Kidney glomerular epithelial cell (primary cell): Measurements from ENCODE around the gene MOCS1.

Experiments
- DNase-seq: peaks from one replicate; lab custom pipeline; 2025; lab: John Stamatoyannopoulos, UW

Gene MOCS1

GRCh38 chr6:39902786-39903465 lies 31.3 kb downstream of the MOCS1 start:
- no peak for DNase-seq

- DNase-seq: no peak
Measured at GRCh38 chr6:39902136-39902535, 32.1 kb downstream of the MOCS1 start.

GRCh38 chr6:39901670-39902069 lies 32.6 kb downstream of the MOCS1 start:
- DNase-seq: no peak

- DNase-seq: no peak
Measured at GRCh38 chr6:39901116-39901655, 33.1 kb downstream of the MOCS1 start.

- peak; percentile 7 for DNase-seq
Measured at GRCh38 chr6:39899554-39900295, 34.5 kb downstream of the MOCS1 start.

GRCh38 chr6:39898625-39899024 lies 35.6 kb downstream of the MOCS1 start:
- no peak for DNase-seq

GRCh38 chr6:39897698-39898097 lies 36.6 kb downstream of the MOCS1 start:
- DNase-seq: peak; percentile 38

GRCh38 chr6:39896701-39897100 lies 37.6 kb downstream of the MOCS1 start:
- no peak for DNase-seq

- DNase-seq: peak; percentile 63
Measured at GRCh38 chr6:39893286-39893685, 41.0 kb downstream of the MOCS1 start.

- peak; percentile 48 for DNase-seq
Measured at GRCh38 chr6:39892490-39893129, 41.7 kb downstream of the MOCS1 start.

GRCh38 chr6:39891976-39892375 lies 42.3 kb downstream of the MOCS1 start:
- DNase-seq: no peak

- no peak for DNase-seq
Measured at GRCh38 chr6:39891353-39891752, 42.9 kb downstream of the MOCS1 start.

GRCh38 chr6:39889229-39889628 lies 45.0 kb downstream of the MOCS1 start:
- no peak for DNase-seq

GRCh38 chr6:39887692-39888450 lies 46.4 kb downstream of the MOCS1 start:
- peak; percentile 93 for DNase-seq

GRCh38 chr6:39886871-39887270 lies 47.4 kb downstream of the MOCS1 start:
- DNase-seq: no peak

- no peak for DNase-seq
Measured at GRCh38 chr6:39885691-39886090, 48.6 kb downstream of the MOCS1 start.

GRCh38 chr6:39884696-39885095 lies 49.6 kb downstream of the MOCS1 start:
- peak; percentile 31 for DNase-seq

GRCh38 chr6:39882531-39882899 lies 51.7 kb downstream of the MOCS1 start:
- DNase-seq: peak; percentile 90

GRCh38 chr6:39881851-39882530 lies 52.3 kb downstream of the MOCS1 start:
- DNase-seq: peak; percentile 64

GRCh38 chr6:39880594-39880993 lies 53.7 kb downstream of the MOCS1 start:
- DNase-seq: no peak

- DNase-seq: no peak
Measured at GRCh38 chr6:39879535-39879934, 54.7 kb downstream of the MOCS1 start.

- DNase-seq: no peak
Measured at GRCh38 chr6:39876826-39877225, 57.4 kb downstream of the MOCS1 start.
